Measurements from ENCODE around the gene PRKCE.
A peak's percentile ranks its signal among the peaks of the same experiment; 100 is the strongest.

PRKCE gene

DNA sequence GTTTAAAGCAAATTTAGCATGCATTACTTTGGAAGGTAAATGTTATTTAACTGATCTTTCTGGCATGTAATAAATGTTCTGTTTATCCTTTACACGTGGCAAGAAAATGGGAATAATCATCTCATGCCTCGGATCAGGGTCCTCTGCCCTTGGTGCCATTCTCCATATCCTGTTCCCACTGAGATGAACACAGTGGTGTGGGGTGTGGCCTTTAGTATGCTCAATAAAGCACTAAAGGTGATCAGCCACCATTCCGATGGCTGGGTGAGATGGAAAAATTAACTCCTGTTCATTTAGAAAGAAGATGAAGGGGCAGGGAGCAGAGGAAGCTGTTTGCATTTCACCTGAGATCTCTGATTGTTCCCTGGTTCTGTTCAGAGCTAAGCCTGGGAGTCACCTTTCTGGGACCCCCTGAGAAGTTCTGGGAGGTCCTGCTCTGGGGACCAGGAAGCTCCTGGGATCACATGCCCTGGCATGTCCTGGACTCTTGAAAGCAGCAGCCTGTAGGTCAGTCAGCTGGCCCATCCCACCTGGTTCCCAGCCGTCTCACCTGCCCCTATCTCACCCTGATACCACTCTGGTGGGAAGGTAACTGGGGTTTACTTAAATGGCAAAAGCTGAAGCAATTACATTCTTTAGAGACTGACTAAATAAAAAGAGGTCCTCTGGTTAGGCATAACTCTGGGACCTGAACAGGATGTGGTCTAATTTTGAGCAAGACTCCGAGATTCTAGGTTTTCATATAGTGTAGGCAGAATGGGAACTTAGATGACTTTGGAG is 356.8 kb downstream of the PRKCE start:
- no peak for DNase-seq

DNA sequence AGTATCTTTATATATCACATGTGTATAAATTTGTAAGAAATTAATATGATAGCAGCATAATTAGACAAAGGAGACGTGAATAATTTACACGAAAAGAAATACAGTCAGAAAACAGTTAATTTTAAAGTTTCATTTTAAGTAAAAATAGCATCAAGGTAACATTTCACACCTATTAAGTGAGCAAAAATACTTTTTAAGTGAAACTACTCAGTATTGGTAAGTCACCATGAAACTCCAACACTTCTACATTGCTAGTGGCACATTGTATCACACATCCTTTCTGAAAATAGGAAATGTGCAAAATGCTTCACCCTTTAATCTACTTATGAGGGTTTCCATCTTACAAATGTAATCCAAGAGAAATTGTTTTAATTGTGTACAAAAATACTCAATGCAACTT is 357.8 kb downstream of the PRKCE start:
- no peak for DNase-seq

GRCh38 chr2:46009772-46010171 is 358.3 kb downstream of the PRKCE start:
- no peak for DNase-seq

- DNase-seq = no peak
Measured at GRCh38 chr2:46010223-46010924, 358.9 kb downstream of the PRKCE start.

DNA sequence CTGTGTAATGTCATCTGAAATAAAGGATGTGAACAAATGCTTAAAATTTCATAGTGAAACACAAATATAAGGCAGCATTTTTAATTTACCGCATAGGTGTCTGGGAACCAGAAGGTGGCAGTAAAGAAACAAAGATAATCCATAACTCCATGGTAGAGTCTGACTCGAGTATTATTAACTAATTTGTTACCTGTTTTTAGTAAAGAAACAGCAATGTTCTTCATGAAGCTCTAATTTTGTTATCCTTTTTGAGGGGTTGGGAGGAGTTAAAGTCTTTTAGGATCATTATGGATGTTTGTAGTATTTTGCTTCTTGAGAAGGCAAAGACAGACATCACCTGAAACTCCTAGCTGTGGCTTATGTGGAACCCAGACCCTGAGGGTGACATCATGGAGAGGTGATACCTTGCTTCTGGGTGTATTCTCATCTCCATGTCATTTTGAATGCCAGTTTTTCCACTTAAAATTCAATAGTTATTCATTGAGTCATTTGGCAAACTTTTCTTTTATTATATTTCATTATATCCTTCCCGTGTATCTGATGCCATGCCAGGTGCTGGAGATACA is 359.5 kb downstream of the PRKCE start:
- peak; percentile 45 for DNase-seq

- DNase-seq = no peak
Measured at GRCh38 chr2:46012618-46013240, 361.3 kb downstream of the PRKCE start.

DNA sequence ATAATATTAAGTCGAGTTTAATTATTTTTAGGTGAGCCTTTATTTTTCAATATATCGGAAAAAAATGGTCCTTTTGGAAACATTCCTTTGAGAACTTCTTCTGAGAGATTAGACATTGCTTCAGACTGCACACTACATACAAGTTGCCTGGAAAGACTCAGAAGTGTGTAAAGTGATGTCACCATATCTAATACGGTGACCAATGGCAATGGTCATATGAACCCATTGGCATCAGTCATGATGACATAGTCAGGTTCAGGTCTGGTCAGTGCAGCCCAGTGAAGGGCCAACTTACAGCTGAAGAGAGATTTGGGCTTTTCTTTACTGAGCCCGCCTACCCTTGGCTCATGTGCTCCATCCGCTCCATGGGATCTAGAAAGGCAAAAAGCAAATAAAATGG is 362.3 kb downstream of the PRKCE start:
- DNase-seq = no peak

GRCh38 chr2:46014911-46015654 is 363.6 kb downstream of the PRKCE start:
- no peak for DNase-seq

GRCh38 chr2:46015671-46016070 is 364.2 kb downstream of the PRKCE start:
- DNase-seq = no peak

DNA sequence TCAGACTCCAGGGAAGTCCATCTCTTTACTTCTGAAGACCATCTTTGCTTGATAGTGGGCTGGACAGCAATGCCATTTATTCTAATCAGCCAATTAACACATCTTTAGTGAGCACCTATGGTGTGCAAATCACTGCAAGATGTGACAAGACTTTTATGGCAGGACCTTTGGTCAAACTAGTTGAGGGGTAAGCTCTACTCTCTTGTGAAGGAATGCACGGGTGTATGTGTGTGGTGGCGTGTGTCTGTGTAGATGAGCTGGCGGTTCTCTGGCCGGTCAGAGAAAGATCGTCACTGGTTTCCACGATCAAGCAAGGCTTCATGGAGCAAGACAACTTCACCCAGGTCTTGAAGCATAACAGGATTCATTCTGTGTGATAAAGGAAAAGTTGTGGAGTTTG is 364.6 kb downstream of the PRKCE start:
- no peak for DNase-seq

- no peak for DNase-seq
Measured at GRCh38 chr2:46018773-46019591, 367.5 kb downstream of the PRKCE start.

GRCh38 chr2:46020416-46020815 is 368.9 kb downstream of the PRKCE start:
- no peak for DNase-seq

GRCh38 chr2:46023165-46023854 is 371.8 kb downstream of the PRKCE start:
- DNase-seq = no peak

DNA sequence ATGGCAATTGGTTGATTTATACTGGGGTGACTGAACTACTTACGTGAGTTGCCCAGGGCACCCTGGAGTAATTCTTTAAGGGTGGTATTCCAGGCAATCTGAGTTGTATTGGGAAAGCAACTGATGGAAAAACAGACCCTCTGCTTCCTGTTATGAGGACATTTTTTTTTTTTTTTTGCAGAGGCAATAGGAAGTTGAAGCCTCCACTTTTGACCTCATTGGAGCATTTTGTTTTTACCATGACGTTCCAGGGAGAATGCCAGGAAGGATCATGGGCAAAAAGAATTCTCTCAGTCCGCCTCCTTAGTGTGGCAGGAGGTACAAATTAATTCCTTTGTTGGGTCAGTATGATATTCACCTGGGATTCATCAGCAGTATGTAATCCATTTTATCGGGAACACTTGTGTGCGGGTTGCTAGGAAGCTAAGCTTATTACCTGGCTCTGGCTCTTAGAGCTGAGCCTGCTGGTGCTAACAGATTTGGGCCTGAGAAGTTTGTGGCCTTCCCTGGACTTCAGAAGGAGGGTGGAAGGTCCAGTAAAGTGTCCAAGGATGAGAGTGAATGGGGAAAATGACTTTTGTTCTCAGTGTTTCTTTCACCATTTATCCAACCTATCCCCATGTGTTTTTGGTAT is 372.8 kb downstream of the PRKCE start:
- no peak for DNase-seq

DNA sequence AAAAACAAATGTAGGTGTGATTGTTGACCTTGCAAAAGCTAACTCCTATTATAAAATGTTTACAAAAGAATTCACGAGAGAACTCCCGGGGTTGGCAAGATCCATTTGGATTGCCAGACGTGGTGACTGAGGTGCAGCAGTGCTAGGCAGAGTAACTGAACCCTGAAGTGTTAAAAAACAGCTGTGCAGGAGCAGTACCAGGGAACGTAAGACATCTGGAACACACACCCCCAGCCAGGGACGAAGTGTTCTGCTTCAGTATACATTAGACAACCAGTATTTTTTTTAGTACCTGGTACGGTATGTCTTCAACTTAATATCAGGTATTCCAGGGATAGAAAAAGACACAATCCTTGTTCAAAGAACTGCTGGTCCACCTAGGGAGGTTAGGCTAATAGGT is 373.6 kb downstream of the PRKCE start:
- no peak for DNase-seq

DNA sequence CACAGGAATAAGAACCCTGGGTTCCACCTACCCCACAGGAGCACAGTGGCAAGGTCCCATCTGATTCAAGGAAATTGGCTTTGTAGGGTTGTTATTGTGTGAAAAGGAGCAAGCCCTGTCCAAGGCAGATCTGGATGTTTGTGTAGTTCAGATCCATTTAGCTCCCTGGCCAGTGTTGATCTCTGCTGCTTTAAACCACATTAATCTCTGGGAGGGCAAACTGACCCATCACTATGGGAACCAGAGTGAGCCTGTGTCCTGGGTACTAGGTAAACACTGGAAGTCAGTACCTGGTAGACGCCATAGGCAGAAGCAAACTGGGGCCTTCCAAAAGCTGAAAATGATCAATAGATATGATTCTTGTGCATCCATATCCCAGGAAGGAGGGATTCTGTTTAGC is 374.2 kb downstream of the PRKCE start:
- no peak for DNase-seq

DNA sequence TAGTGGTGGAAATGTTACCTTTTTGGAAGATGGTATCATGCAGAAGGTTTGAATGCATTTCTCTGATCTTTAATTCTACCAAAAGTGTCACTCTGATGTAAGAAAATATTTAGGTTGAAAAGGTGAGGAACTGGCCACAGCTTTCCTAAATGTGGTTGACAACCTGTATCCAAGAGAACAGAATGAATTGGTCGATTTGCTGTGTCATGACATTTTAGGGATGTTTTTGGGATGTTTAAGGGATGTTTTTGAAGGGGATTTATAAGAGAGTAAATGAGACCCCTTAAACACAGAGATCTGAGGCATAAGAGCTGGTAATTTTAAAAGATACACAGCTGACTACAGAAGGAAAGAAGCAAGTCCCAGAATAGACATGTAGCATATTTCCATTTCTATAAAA is 375.0 kb downstream of the PRKCE start:
- DNase-seq = no peak

DNA sequence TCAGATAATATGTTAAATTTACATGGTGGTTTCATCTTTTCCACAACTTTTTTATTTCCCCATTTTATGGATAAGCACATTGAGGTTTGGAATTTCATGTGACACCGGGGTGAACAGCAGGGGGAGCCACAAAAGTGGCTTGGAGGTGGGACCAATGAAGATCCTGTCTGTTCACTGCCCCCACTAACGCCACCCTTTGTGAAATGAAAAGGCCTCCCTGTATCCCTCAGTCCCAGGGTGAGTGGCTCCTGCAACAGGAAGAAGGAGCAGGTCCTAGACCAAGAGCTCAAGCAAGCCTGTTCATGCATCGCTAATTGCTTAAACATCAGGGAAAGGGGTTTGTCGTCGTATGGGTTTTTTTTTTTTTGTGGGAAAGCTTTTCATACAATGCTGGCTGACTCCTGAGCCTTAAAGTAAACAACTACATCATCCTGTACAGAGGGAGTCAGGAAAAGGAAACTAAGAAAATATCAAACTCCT is 377.9 kb downstream of the PRKCE start:
- DNase-seq = no peak

DNA sequence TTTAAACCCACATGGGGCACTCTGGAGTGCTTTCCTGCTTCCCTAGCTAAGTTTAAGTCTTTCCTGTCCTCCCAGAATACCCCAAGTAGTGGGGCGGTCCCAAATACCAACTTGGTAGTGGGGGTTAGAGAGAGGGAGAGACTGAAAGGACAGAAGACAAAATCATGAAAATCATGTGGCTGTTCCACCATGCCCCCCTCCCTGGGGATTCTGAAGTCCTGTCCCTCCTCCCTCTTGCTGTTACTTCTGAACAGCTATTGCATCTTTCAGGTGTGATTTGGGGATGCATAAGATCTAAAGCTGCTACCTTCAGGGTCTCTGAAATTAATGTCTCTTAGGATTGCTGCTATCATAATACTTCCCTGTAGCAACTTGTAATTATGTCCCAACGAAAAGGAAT is 378.9 kb downstream of the PRKCE start:
- no peak for DNase-seq

GRCh38 chr2:46032161-46032813 is 380.8 kb downstream of the PRKCE start:
- DNase-seq = no peak
